ENCODE results near the gene TSPAN31.
A peak's percentile ranks its signal among the peaks of the same experiment; 100 is the strongest.

The TSPAN31 gene, protein sequence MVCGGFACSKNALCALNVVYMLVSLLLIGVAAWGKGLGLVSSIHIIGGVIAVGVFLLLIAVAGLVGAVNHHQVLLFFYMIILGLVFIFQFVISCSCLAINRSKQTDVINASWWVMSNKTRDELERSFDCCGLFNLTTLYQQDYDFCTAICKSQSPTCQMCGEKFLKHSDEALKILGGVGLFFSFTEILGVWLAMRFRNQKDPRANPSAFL

DNA sequence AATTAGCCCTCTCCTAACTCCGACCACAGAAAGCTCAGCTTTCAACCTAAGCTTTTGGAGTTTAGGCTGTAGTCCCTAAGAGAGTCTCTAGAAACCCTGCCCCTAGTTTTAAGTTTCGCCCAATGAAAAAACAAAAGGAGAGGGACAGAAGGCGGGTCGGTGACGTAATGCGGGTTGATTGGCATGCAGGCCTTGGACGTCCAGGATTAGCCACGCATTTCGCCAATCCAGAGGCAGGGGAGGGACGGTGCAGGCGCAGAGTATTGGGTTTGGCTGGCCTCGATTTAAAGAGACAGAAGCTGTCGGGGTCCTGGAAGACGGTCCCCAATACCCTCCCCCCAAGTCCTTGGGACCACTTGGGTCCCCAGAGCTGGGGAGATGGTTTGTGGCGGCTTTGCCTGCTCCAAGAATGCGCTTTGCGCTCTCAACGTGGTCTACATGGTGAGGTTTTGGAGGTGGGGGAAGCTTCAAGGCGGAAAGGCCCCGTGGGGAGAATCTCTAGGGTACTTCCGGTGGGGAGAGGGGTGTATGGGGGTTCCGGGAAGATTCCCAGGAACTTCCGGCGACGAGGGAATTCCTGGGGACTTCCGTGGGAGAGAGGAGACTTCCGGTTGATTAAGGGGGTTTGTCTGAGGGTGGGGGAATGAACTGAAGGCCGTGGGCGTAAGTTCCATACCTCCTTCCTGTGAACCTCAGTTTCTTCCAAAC is at the start of gene TSPAN31:
Gene TSPAN31 (plus strand): TSS at position 263 of the 708 bp plus-strand sequence. CDS start 116 bp downstream, at position 379.
- DNase-seq (ENCODE audit: low read depth): peak; percentile 97
- peak within 1 kb of the TSS; percentile 84 for H3K4me3 ChIP-seq (ENCODE audit: low read depth, low read length)
- TF ChIP-seq, protein P1, sequence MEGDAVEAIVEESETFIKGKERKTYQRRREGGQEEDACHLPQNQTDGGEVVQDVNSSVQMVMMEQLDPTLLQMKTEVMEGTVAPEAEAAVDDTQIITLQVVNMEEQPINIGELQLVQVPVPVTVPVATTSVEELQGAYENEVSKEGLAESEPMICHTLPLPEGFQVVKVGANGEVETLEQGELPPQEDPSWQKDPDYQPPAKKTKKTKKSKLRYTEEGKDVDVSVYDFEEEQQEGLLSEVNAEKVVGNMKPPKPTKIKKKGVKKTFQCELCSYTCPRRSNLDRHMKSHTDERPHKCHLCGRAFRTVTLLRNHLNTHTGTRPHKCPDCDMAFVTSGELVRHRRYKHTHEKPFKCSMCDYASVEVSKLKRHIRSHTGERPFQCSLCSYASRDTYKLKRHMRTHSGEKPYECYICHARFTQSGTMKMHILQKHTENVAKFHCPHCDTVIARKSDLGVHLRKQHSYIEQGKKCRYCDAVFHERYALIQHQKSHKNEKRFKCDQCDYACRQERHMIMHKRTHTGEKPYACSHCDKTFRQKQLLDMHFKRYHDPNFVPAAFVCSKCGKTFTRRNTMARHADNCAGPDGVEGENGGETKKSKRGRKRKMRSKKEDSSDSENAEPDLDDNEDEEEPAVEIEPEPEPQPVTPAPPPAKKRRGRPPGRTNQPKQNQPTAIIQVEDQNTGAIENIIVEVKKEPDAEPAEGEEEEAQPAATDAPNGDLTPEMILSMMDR (IDR thresholded peaks at IDR 0.05; ENCODE audit: low read depth, low read length, missing control alignments): no peak

DNA sequence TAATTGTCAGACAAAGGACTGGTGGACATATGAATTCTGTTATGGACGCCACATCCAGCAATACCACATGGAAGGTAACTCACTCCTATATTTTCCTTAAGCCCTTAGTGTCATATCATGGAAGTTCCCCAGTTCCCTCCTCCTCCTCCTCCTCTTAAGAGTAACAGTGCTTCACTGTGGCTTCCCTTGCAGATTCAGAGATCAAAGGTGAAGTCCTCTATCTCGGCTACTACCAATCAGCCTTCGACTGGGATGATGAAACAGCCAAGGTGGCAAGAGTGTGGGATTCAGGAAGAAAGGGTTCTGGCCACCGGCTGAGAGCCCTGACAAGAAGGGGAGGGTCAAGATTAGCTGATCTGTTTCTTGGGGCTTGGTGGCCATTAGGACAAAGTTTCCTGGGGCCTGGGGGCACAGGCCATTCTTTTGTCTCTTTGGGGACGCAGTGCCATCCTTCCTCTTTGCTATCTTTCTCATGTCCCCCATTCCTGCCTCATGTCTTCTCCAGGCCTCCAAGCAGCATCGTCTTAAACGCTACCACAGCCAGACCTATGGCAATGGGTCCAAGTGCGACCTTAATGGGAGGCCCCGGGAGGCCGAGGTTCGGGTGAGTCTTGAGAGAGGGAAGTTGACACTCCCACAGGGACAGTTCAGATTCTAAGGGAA is 48.9 kb upstream of the TSPAN31 start:
- no peak overlapping the region for H3K4me3 ChIP-seq (ENCODE audit: low read depth, low read length)
- TF ChIP-seq, protein P1 (IDR thresholded peaks at IDR 0.05; ENCODE audit: low read depth, low read length, missing control alignments): no peak
- DNase-seq (ENCODE audit: low read depth): no peak

DNA sequence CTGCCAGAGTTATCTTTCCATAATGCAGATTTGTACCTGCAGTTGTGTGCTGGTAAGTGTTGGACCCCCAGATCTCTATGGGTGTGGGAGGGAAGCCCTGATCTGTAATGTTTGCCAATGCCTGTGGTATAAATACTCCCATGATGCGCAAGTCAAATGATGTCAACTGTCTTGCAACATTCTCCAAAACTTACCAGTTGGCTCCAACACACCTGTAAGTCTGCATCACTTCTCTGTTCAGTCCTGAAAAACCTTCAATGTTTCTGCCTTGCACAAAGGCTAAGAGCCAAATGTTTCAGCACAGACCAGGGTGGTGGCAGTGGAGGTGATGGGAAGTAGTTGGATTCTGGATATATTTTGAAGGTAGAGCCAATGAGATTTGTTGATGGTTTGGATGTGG is 47.8 kb upstream of the TSPAN31 start:
- TF ChIP-seq, protein P1 (IDR thresholded peaks at IDR 0.05; ENCODE audit: low read depth, low read length, missing control alignments): no peak
- no peak overlapping the region for H3K4me3 ChIP-seq (ENCODE audit: low read depth, low read length)
- DNase-seq (ENCODE audit: low read depth): no peak

DNA sequence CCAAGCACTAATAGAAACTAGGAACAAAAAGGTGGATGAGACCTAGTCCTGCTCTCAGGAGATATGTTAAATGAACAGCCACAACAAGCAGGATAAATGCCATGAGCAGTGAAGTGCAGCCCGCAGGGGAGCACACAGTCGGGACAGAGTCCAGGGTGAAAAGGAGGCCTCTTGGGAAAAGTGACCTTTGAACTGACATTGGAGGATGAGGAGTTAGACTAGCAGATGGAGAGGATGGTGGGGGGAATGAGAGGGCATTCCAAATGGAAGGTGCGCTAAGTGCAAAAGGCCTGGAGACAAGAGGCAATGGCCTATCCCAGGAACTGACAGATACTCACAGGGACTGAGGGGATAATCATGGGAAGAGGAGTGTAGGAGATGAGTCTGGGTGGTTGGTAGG is 46.4 kb upstream of the TSPAN31 start:
- no peak for DNase-seq (ENCODE audit: low read depth)
- TF ChIP-seq, protein P1 (IDR thresholded peaks at IDR 0.05; ENCODE audit: low read depth, low read length, missing control alignments): no peak
- no peak overlapping the region for H3K4me3 ChIP-seq (ENCODE audit: low read depth, low read length)

DNA sequence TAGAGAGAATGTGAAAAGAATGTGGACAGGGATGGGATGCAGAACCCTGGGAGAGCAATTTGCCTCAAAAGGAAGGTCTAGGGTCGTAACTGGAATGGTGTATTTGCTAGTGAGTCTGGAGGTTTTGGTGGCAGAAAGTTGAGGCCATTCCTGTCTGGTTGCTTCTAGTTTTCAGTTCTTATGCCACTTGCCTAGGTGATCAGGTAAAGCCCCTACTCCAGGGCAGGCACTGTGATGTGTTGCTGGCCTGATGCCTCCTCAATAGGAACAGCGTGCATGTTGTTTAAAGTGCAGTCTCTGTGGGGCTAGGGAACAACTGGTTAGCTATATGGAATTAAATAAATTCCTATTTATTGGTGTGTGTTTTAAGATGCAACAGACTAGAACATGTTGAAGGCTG is 44.5 kb upstream of the TSPAN31 start:
- TF ChIP-seq, protein P1 (IDR thresholded peaks at IDR 0.05; ENCODE audit: low read depth, low read length, missing control alignments): no peak
- H3K4me3 ChIP-seq (ENCODE audit: low read depth, low read length): no peak overlapping the region
- DNase-seq (ENCODE audit: low read depth): no peak

DNA sequence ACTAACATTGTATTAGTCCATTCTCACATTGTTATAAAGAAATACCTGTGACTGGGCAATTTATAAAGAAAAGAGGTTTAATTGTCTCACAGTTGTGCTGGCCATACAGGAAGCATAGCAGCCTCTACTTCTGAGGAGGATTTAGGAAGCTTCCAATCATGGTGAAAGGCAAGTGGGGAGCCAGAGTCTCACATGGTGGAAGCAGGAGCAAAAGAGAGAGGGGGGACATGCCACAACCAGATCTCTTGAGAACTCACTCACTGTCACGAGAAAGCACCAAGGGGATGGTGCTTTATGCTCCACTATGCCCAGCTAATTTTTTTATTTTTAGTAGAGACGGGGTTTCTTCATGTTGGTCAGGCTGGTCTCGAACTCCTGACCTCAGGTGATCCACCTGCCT is 37.6 kb upstream of the TSPAN31 start:
- no peak overlapping the region for H3K4me3 ChIP-seq (ENCODE audit: low read depth, low read length)
- DNase-seq (ENCODE audit: low read depth): no peak
- TF ChIP-seq, protein P1 (IDR thresholded peaks at IDR 0.05; ENCODE audit: low read depth, low read length, missing control alignments): no peak

Data from GM12864 (cell line).